GM18520 (cell line): ENCODE data around the gene SSNA1.
"Not testable (repeated sequence)": the region's sequence is repeated elsewhere in the genome, so short reads cannot be mapped to it uniquely, and the experiment has no call there.

Experiments
- ATAC-seq: cut with Tn5 transposase; IDR thresholded peaks from one replicate; pipeline ENCODE4 v1.9.1; 2021; ENCODE audit not compliant: unreplicated experiment

SSNA1 gene

GRCh38 chr9:137229903-137230704 is 41.6 kb downstream of the SSNA1 start:
- no peak for ATAC-seq

GRCh38 chr9:137230705-137231371 is 42.4 kb downstream of the SSNA1 start, which contains the start of gene SLC34A3:
Gene SLC34A3, plus strand, starts transcription at chr9:137230901. Its CDS starts 802 bp downstream, at chr9:137231703.
- no peak for ATAC-seq

DNA sequence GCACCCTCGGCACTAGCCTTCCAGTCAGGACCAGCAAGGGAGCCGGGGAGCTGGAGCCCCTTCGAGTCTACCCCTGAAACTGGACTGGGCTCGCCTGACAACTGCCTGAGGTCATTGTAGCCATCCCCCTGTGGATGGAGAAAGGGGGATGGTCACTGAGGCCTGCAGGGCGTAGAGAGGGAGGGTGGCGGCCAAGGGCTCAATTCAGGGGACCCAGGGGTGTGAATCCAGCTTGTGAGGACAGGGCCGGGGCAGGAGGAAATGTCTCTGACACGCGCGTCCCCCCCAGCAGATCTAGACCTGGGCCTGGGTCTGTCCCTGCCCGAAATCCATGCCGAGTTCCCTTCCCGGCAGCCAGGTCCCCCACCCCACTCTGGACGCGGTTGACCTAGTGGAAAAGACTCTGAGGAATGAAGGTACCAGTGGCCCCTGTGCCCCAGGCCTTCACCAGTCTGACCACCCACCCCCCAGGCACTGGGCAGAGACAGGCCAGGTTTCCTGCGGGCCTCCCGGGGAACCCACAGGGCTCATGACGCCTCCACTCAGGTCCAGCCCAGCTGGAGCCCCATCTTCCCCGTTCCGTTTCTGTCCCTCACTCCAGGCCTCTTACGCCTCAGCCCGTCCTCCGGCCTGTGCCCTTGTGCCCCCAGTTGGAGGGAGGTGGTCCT is 43.0 kb downstream of the SSNA1 start:
- no peak for ATAC-seq

- no peak for ATAC-seq
These were observed 43.6 kb downstream of the SSNA1 start for GRCh38 chr9:137232101-137232500.

DNA sequence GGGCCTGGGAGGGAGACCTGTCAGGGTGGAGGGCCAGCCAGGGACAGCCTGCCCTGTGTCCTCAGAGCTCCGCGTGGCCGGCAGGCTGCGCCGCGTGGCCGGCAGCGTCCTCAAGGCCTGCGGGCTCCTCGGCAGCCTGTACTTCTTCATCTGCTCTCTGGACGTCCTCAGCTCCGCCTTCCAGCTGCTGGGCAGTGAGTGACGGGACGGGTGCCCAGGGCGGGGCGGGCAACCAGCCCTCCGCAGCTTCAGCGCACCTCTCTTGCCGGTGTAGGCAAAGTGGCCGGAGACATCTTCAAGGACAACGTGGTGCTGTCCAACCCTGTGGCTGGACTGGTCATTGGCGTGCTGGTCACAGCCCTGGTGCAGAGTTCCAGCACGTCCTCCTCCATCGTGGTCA is 44.0 kb downstream of the SSNA1 start:
- no peak for ATAC-seq

- no peak for ATAC-seq
These were observed 44.9 kb downstream of the SSNA1 start for GRCh38 chr9:137233143-137233980.

DNA sequence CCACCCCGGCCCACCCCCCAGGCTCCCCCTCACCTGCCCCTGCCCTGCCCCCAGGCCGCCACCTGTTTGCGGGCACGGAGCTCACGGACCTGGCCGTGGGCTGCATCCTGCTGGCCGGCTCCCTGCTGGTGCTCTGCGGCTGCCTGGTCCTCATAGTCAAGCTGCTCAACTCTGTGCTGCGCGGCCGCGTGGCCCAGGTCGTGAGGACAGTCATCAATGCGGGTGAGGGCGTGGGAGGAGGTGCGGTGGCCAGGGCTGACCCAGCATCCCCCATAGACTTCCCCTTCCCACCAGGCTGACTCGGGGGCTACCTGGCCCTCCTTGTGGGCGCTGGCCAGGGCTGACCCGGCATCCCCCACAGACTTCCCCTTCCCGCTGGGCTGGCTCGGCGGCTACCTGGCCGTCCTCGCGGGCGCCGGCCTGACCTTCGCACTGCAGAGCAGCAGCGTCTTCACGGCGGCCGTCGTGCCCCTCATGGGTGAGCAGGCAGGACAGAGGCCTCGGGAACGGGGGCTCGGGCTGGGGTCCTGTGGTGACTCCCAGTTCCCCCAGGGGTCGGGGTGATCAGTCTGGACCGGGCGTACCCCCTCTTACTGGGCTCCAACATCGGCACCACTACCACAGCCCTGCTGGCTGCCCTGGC is 45.7 kb downstream of the SSNA1 start:
- ATAC-seq: no peak

DNA sequence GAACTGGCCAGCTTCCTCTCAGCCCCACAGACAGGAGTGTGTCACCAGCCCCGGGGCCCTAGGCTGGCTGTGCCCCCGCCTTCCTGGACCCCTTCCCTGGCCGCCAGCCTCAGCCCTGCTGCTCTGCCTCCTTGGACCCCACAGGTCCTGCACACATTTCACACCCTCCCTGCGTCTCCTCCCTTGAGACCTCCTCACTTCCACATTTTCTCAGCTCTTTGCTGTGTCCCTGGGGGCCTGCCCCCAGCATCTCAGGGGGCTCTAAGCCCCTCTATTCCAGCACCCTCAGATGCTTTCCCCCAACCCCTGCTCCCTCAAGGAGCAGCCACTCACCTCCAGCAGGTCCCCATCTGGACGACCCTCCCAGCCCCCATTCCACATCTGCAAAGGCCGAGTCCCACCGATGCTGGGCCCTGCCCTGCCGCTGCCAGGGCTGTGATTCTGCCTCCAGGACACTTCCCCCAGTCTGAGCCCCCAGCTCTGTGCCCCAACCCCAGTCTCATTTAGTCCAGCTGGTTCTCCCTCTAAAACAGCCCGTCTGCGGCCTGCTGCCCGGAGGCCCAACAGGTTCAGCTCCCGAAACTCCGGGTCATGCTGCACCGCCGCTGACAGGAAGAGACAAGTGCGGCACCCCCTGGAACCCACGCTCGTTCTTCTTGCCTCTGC is 46.4 kb downstream of the SSNA1 start:
- ATAC-seq: no peak

DNA sequence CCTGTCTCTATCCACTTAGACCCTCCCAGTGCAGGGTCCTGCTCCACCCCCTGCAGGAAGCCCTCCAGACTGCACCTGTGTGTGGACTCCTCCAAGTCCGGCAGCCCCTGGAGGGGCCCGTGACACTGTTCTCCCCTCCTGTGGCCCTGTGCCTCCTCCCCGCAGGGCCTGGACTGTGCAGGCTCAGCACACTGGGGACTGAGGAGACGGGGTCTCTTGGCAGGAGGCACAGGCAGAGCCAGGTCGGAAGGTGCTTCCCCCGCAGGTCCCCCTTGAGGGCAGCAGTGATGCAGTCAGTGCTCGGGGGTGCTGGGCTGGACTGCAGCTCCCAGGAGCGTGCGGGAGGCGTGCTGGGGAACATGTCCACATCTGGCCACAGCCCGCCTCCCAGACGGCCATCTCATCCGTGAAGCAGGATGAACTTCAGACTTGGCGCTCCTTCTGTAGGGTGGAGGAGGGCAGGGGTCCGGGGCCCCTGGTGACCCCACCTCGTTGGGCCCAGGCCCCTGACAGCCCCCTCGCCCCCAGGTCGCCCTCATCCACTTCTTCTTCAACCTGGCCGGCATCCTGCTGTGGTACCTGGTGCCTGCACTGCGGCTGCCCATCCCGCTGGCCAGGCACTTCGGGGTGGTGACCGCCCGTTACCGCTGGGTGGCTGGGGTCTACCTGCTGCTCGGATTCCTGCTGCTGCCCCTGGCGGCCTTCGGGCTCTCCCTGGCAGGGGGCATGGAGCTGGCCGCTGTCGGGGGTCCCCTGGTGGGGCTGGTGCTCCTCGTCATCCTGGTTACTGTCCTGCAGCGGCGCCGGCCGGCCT is 47.2 kb downstream of the SSNA1 start:
- ATAC-seq: no peak

DNA sequence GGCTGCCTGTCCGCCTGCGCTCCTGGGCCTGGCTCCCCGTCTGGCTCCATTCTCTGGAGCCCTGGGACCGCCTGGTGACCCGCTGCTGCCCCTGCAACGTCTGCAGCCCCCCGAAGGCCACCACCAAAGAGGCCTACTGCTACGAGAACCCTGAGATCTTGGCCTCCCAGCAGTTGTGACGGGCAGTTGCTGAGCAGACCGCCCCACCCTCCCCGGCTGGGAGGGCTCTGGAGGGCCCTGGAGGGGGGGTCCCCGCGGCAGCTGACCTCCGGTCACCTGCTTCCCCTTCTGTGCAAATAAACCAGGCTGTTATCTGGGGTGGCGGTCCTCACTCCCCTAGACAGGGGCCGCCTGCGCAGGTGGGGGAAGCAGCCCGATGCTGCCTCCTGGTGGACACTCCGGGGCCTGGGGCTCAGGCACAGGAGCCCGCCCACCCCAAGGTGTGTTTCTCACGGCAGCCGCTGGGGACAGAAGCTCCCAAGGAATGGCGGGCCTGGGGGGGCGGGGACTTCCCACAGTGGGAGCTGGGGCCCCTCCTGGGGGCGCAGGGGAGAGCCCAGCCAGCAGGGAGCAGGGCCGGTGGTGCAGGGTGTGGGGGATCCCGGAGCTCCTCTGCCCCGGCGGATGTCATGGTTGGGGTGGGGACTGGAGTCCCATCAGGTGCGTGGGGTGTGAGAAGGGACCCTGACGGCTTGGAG is 47.9 kb downstream of the SSNA1 start:
- no peak for ATAC-seq

GRCh38 chr9:137236936-137237421 is 48.5 kb downstream of the SSNA1 start:
- ATAC-seq: no peak

DNA sequence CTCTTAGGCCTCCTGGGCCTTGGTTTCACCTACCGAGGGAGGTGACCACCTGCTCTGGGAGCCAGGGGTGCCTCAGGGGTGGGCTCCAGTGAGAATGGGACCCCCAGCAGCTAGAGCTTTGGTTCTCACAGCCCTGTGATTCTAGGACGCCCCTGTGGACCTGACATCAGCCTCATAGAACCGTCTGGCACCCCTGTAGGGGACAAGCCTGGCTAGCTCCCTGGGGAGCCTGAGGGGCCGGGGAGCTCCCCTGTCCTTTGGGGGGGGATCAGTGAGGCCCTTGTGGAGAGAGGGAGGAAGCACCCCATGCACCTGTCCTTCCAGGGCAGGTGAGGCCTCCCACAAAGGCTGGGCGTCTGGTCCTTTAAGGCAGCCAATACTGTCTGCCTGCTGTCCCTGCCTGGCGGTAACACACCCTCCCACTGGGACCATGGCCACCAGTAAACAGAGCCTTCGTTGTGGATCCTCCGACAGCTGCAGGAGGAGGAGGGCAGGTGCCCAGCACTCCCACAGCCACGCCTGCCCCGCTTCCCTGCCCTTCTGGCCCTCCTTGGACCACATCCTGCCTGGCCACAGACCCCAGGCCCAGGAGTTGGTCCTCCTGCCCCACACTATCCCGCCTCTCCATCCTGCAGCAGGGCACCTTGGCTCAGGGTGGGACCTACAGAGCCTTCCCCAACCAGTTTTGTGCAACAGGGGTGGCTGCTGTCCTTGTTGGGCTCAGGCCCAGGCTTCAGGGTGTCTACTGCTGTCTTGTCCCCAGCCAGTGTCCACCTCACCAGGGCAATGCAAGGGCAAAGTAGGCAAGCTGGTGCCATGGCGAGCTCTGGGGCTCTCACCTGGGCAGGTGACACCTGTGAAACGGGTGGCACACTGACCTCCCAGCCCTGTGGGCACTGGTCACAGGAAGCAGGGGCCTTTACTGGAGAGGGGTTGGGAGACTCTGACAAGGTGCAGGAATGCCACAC is 49.6 kb downstream of the SSNA1 start:
- no peak for ATAC-seq

GRCh38 chr9:137239541-137240200 is 51.2 kb downstream of the SSNA1 start:
- not testable (repeated sequence) for ATAC-seq
